A549 (cell line): Measurements from ENCODE around the gene PGF. TPM values are rescaled to one million over a fixed set of nuclear protein-coding genes. Genes with fewer than 3 reads are reported as not detected.

ENCODE experiments used
- ATAC-seq, 2 experiments: fragments of 200-7000 bp in 1 of 2; fragments of >200 bp in 1 of 2; cut with Nextera tagmentation in 1 of 2; cut with Tn5 transposase in 1 of 2; 3 replicates each; pipeline versions ENCODE4 v1.8.0 to v1.9.1; 2018 to 2020; ENCODE audit warnings: mild to moderate bottlenecking in 1 of 2, moderate library complexity in 1 of 2
- CTCF ChIA-PET: fragments of 300-600 bp; sonication (Branson Sonifier 250); formaldehyde crosslinking; extraction: SDS; loops from one replicate; lab custom pipeline; 2021; ENCODE audit warnings: antibody characterized with exemption, inconsistent platforms; lab: Yijun Ruan, JAX
- POLR2A ChIA-PET: fragments of 350-600 bp; formaldehyde crosslinking; extraction: SDS; loops from one replicate; lab custom pipeline; 2021; ENCODE audit warnings: antibody characterized with exemption, inconsistent platforms; lab: Yijun Ruan, JAX
- DNase-seq, 2 experiments: peaks; one replicate each; pipeline versions ENCODE4 v3.0.0 to v3.0.0-alpha.2; 2011 to 2016; ENCODE audit warnings: low read depth in 1 of 2, low spot score in 1 of 2
- FAIRE-seq: peaks from 2 replicates; lab custom pipeline; 2011; peaks lifted over from hg19 to GRCh38; lab: Jason Lieb, UNC
- H3K27ac ChIP-seq, 2 experiments: fragments of >200 bp; sonication (Bioruptor Twin); formaldehyde crosslinking; 3 replicates each; pipeline ENCODE4 v1.5.1; 2016 to 2017
- H3K4me1 ChIP-seq: fragments of >200 bp; sonication (Bioruptor Twin); formaldehyde crosslinking; 3 replicates; pipeline ENCODE4 v1.6.1; 2016
- H3K4me2 ChIP-seq: fragments of >200 bp; sonication (Bioruptor Twin); formaldehyde crosslinking; 3 replicates; pipeline ENCODE4 v1.6.1; 2016
- H3K4me3 ChIP-seq: fragments of >200 bp; sonication (Bioruptor Twin); formaldehyde crosslinking; 3 replicates; pipeline ENCODE4 v1.5.1; 2016
- H3K9me3 ChIP-seq: fragments of >200 bp; sonication (Bioruptor Twin); formaldehyde crosslinking; 3 replicates; pipeline ENCODE4 v1.6.1; 2016
- BCL3 ChIP-seq: fragments of >200 bp; sonication (Bioruptor Twin); formaldehyde crosslinking; IDR thresholded peaks from 3 replicates; pipeline ENCODE4 v1.6.1; 2016
- BHLHE40 ChIP-seq: IDR thresholded peaks from 2 replicates; pipeline ENCODE4 v1.6.1; 2012; ENCODE audit warnings: low read depth, low read length, inconsistent platforms
- CHD4 ChIP-seq: fragments of 200-600 bp; sonication (generic); IDR thresholded peaks from 2 replicates; pipeline ENCODE4 v1.6.1; 2016; ENCODE audit warnings: antibody characterized with exemption, mild to moderate bottlenecking, borderline replicate concordance
- E2F6 ChIP-seq: IDR thresholded peaks from 2 replicates; pipeline ENCODE4 v1.6.1; 2012; ENCODE audit warnings: low read depth, borderline replicate concordance
- EHMT2 ChIP-seq: fragments of 200-600 bp; sonication (generic); IDR thresholded peaks from 2 replicates; pipeline ENCODE4 v1.6.1; 2016; ENCODE audit warnings: antibody characterized with exemption, low read depth, mild to moderate bottlenecking, moderate library complexity
- FOSL2 ChIP-seq, 2 experiments: fragments of 450-650 bp in 1 of 2; fragments of >200 bp in 1 of 2; sonication (Bioruptor Twin) in 1 of 2; formaldehyde crosslinking; IDR thresholded peaks; 2 replicates each; pipeline versions ENCODE4 v1.5.0 to v1.6.1; 2016 to 2020; ENCODE audit warnings: mild to moderate bottlenecking in 1 of 2, moderate library complexity in 1 of 2
- FOXS1 ChIP-seq: fragments of 250-450 bp; sonication (Bioruptor Pico); IDR thresholded peaks from 2 replicates; pipeline ENCODE4 v1.5.0; 2020; ENCODE audit warnings: mild to moderate bottlenecking, moderate library complexity
- HEYL ChIP-seq: fragments of 250-450 bp; sonication (Bioruptor Pico); IDR thresholded peaks from 2 replicates; pipeline ENCODE4 v1.8.0; 2021; ENCODE audit warnings: mild to moderate bottlenecking, moderate library complexity
- KDM1A ChIP-seq: fragments of 200-600 bp; sonication (generic); IDR thresholded peaks from 2 replicates; pipeline ENCODE4 v1.6.1; 2016; ENCODE audit warnings: low read depth, mild to moderate bottlenecking
- MAFK ChIP-seq: fragments of 450-650 bp; IDR thresholded peaks from 2 replicates; pipeline ENCODE4 v1.6.1; 2014; ENCODE audit not compliant: partially characterized antibody
- MAZ ChIP-seq: fragments of 150-350 bp; IDR thresholded peaks from 2 replicates; pipeline ENCODE4 v1.6.1; 2014; ENCODE audit warnings: antibody characterized with exemption, low read depth, low read length, borderline replicate concordance
- MYC ChIP-seq: IDR thresholded peaks from 2 replicates; pipeline ENCODE4 v1.6.1; 2012; ENCODE audit warnings: mild to moderate bottlenecking, inconsistent platforms, low read length, improper control_type of control experiment, borderline replicate concordance
- NFE2L2 ChIP-seq: fragments of 150-350 bp; conservative IDR thresholded peaks from 2 replicates; pipeline ENCODE4 v1.6.1; 2014; ENCODE audit warnings: low read length
- NPAS2 ChIP-seq: fragments of 250-450 bp; sonication (Bioruptor Pico); IDR thresholded peaks from 2 replicates; pipeline ENCODE4 v1.8.0; 2022; ENCODE audit warnings: mild to moderate bottlenecking, moderate library complexity, borderline replicate concordance
- RAD21 ChIP-seq, 2 experiments: fragments of >200 bp in 1 of 2; sonication (Bioruptor Twin) in 1 of 2; formaldehyde crosslinking in 1 of 2; IDR thresholded peaks in 1 of 2; conservative IDR thresholded peaks in 1 of 2; 2 replicates in 1 of 2; 3 replicates in 1 of 2; pipeline ENCODE4 v1.6.1; 2012 to 2018; ENCODE audit warnings: inconsistent platforms in 1 of 2
- RARB ChIP-seq: fragments of 250-450 bp; sonication (Bioruptor Pico); IDR thresholded peaks from 2 replicates; pipeline ENCODE4 v1.8.0; 2021; ENCODE audit warnings: mild to moderate bottlenecking, moderate library complexity
- RCOR1 ChIP-seq: fragments of 150-350 bp; IDR thresholded peaks from 2 replicates; pipeline ENCODE4 v1.6.1; 2014; ENCODE audit warnings: antibody characterized with exemption, low read length, low read depth
- REST ChIP-seq: fragments of 200-600 bp; sonication (generic); IDR thresholded peaks from 2 replicates; pipeline ENCODE4 v1.6.1; 2016; ENCODE audit warnings: antibody characterized with exemption, mild to moderate bottlenecking, moderate library complexity
- SREBF2 ChIP-seq: fragments of 450-650 bp; IDR thresholded peaks from 2 replicates; pipeline ENCODE4 v1.6.1; 2014; ENCODE audit warnings: mild to moderate bottlenecking, moderate library complexity
- TFCP2L1 ChIP-seq: fragments of 250-450 bp; sonication (Bioruptor Pico); IDR thresholded peaks from 2 replicates; pipeline ENCODE4 v1.5.0; 2021; ENCODE audit warnings: mild to moderate bottlenecking
- TP53 ChIP-seq: fragments of 250-450 bp; sonication (Bioruptor Pico); IDR thresholded peaks from 2 replicates; pipeline ENCODE4 v1.5.0; 2021; ENCODE audit warnings: mild to moderate bottlenecking, moderate library complexity
- ZSCAN20 ChIP-seq: fragments of 250-450 bp; sonication (Bioruptor Pico); IDR thresholded peaks from 2 replicates; pipeline ENCODE4 v1.8.0; 2022; ENCODE audit warnings: mild to moderate bottlenecking, moderate library complexity
- WGBS: methylation state at CpG from one replicate; pipeline ENCODE4 v1.1.6; 2017; ENCODE audit errors: missing lambda C conversion rate; 5-methylcytosine and 5-hydroxymethylcytosine counted together
- polyA plus RNA-seq, 4 experiments: library from polyadenylated mRNA; depleted of rRNA in 3 of 4; stranded (reverse); fragments of >200 nt; fragmentation: RNase III in 1 of 4; extraction: RNeasy Plus Mini Kit Qiagen cat#74134 plus additional on column Dnase treatment in 1 of 4; gene quantifications; 2 replicates in 3 of 4; 3 replicates in 1 of 4; pipeline ENCODE4 v1.2.3, GENCODE V29; 2011 to 2017

The PGF gene
- polyA plus RNA-seq, 2 of the 4 experiments (the other 2 are of a cell fraction): 0.63 to 1.1 TPM

- no peaks in the 10 kb centered on the region for H3K4me1 ChIP-seq
- no peaks in the 10 kb centered on the region for H3K9me3 ChIP-seq
- no peak overlapping the region for H3K27ac ChIP-seq
- WGBS: 94% methylated on average over 17 of the region's 19 CpGs
- ChIA-PET POLR2A (interaction anchor here (0.5 kb wide), 1 partner anchor 158 kb away, joined by 9 read pairs; no protein-coding TSS in a partner anchor), CTCF (interaction anchor here (0.6 to 5.7 kb wide), 10 partner anchors 13 to 376 kb away, joined by 3 to 30 read pairs (median 4); no protein-coding TSS in a partner anchor)
- ATAC-seq (no peak), FAIRE-seq (no peak), DNase-seq (no peak)
- no peak overlapping the region for H3K4me3 ChIP-seq
- TF ChIP-seq ZSCAN20 (CRISPR knock-in tag): no peak
- TF ChIP-seq KDM1A: no peak
- no peak for TF ChIP-seq CHD4
- no peak for TF ChIP-seq SREBF2
- no peak for TF ChIP-seq RAD21 (conservative IDR thresholded peaks at IDR 0.05 in 1 of 2, IDR thresholded peaks at IDR 0.05 in 1 of 2)
- TF ChIP-seq FOXS1 (CRISPR knock-in tag): no peak
- TF ChIP-seq RCOR1: no peak
- TF ChIP-seq HEYL (CRISPR knock-in tag): no peak
- no peak for TF ChIP-seq FOSL2 (IDR thresholded peaks at IDR 0.05)
- TF ChIP-seq FOSL2 (CRISPR knock-in tag; IDR thresholded peaks at IDR 0.05): no peak
- no peak overlapping the region for H3K4me2 ChIP-seq
Observed at GRCh38 chr14:74921053-74921620, 34.3 kb downstream of the PGF start.

GRCh38 chr14:74920281-74920680 lies 35.1 kb downstream of the PGF start:
- no peaks in the 10 kb centered on the region for H3K4me1 ChIP-seq
- POLR2A ChIA-PET: no interaction called here
- H3K4me2 ChIP-seq: no peak overlapping the region
- H3K4me3 ChIP-seq: no peak overlapping the region
- CTCF ChIA-PET: interaction anchor here (0.7 to 5.7 kb wide), 6 partner anchors 14 to 169 kb away, joined by 3 to 30 read pairs (median 6); no protein-coding TSS in a partner anchor
- no peak for ATAC-seq
- no peak for DNase-seq
- no peaks in the 10 kb centered on the region for H3K9me3 ChIP-seq
- 81% methylated on average over 4 of the region's 4 CpGs for WGBS
- FAIRE-seq: no peak
- H3K27ac ChIP-seq: no peak overlapping the region
- TF ChIP-seq E2F6 (no peak), RARB (no peak), BCL3 (no peak), MAFK (no peak), MAZ (no peak), RAD21 (conservative IDR thresholded peaks at IDR 0.05 in 1 of 2, IDR thresholded peaks at IDR 0.05 in 1 of 2) (no peak), MYC (no peak), EHMT2 (no peak), FOXS1 (CRISPR knock-in tag) (no peak), REST (no peak), NPAS2 (no peak), NFE2L2 (no peak), SREBF2 (no peak), TFCP2L1 (CRISPR knock-in tag) (no peak), BHLHE40 (no peak), TP53 (CRISPR knock-in tag) (no peak)
